T47D (cell line): Measurements from ENCODE around the gene ACIN1.

Source experiments
- DNase-seq, 2 experiments: peaks; one replicate each; pipeline versions ENCODE4 v3.0.0 to v3.0.0-alpha.2; 2011 to 2012; ENCODE audit warnings: low read depth in 1 of 2, low spot score in 1 of 2
- JUND ChIP-seq: IDR thresholded peaks from 2 replicates; pipeline ENCODE4 v1.6.1; 2012; ENCODE audit warnings: low read depth
- in situ Hi-C: cut with HindIII; loops from 2 replicates; pipeline ENCODE4 v1.10.0; 2016; ENCODE audit warnings: low sequenced_read_pairs, low pct_unique_long_range_greater_than_20kb

ACIN1 gene, protein sequence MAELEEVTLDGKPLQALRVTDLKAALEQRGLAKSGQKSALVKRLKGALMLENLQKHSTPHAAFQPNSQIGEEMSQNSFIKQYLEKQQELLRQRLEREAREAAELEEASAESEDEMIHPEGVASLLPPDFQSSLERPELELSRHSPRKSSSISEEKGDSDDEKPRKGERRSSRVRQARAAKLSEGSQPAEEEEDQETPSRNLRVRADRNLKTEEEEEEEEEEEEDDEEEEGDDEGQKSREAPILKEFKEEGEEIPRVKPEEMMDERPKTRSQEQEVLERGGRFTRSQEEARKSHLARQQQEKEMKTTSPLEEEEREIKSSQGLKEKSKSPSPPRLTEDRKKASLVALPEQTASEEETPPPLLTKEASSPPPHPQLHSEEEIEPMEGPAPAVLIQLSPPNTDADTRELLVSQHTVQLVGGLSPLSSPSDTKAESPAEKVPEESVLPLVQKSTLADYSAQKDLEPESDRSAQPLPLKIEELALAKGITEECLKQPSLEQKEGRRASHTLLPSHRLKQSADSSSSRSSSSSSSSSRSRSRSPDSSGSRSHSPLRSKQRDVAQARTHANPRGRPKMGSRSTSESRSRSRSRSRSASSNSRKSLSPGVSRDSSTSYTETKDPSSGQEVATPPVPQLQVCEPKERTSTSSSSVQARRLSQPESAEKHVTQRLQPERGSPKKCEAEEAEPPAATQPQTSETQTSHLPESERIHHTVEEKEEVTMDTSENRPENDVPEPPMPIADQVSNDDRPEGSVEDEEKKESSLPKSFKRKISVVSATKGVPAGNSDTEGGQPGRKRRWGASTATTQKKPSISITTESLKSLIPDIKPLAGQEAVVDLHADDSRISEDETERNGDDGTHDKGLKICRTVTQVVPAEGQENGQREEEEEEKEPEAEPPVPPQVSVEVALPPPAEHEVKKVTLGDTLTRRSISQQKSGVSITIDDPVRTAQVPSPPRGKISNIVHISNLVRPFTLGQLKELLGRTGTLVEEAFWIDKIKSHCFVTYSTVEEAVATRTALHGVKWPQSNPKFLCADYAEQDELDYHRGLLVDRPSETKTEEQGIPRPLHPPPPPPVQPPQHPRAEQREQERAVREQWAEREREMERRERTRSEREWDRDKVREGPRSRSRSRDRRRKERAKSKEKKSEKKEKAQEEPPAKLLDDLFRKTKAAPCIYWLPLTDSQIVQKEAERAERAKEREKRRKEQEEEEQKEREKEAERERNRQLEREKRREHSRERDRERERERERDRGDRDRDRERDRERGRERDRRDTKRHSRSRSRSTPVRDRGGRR

DNA sequence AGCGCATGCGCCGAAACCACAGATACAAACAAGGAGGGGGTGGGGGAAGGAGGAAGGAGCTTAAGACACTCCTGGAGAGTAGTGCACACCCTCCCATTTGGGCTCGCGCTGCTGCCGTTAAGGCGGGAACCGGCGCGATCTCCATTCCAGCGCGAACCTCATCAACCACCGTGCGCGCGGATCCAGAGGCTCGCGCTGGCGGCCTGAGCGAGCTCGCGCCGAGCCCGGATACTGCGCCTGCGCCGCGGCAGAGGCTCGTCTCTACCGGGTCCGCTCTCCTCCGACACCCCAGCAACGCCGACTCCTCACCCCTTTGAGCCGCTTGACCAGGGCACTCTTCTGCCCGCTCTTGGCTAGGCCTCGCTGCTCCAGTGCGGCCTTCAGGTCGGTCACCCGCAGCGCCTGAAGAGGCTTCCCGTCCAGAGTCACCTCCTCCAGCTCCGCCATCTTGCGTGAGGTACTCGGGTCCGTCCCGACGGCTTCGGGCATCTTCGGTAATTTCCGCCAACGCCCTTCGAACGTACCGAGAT is at the start of gene ACIN1:
TSS of gene ACIN1 (minus strand) at position 471 of the 530 bp plus-strand sequence. CDS start at position 447, 24 bp downstream.
- no peak for TF ChIP-seq JUND
- in situ Hi-C loops: no loop called here
- peak; percentile 26 to 78 for DNase-seq

DNA sequence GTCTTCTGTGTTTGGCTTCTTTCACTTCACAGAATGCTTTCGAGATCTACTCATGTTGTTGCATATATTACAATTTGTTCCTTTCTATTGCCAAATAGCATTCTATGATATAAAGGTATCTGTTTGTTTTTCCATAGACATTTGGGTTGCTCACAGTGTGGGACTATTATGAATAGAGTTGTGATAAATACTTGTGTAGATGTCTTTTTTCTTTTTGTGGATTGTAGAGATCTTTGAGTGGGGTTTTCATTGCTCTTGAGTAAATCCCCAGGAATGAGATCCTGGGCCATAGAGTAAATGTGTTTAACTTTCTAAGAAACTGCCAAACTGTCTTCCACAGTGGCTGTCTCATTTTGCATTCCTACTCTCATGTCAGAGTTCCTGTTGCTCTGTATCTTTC is 49.0 kb upstream of the ACIN1 start:
- in situ Hi-C loops: no loop called here
- no peak for DNase-seq
- no peak for TF ChIP-seq JUND

DNA sequence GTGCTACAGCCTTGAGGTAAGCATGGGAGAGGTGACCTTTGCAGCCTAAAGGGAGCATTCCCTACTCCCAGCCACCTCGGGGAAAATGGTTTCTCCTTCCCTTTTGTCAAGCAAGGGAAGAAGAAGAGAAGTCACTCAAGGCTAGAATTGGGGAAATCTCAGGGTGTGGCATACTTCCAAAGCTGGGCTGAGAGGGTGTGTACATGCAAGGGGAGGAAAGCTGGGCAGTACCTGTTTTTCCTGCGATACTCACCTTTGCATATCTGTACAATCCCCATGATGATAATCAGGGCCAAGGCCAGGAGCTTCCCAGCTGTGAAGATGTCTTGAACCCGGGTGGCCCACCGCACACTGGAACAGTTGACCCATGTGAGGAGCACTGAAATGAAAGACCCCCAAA is 47.9 kb upstream of the ACIN1 start:
- no peak for DNase-seq
- in situ Hi-C loops: no loop called here
- TF ChIP-seq JUND: no peak

DNA sequence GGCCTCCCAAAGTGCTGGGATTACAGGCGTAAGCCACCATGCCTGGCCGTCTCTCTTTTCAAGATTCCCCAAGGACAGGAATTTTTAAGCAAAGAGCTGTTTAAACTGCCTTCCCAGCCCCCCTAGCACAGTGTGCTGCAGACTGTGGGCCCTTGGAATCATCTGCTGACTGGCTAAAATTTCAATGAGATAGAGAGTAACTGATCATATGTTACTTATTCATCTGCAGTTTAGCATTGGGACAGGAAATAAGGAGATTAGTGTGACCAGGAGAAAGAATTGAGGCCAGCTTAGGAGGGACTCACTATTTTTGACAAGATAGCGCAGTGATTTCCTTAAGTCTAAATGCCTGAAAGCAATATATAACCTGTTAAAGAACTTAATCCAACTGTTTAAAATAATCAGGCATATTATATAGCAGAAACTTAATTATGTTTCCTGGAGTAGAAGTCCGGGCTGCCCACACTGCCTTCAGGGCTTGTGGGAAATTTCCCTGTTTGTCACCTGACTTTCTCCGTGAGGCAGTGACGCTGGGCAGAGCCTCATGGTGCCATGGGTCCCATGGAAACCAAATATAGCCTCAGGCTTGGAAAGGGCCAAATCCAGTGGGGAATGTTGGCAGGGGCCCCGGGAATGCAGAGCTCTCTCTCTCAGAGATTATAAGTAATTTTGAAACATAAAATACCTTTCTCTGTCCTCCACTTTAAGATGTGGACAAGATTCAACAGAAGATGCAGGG is 46.9 kb upstream of the ACIN1 start:
- DNase-seq: peak; percentile 28 to 91
- in situ Hi-C loops: no loop called here
- TF ChIP-seq JUND: no peak

DNA sequence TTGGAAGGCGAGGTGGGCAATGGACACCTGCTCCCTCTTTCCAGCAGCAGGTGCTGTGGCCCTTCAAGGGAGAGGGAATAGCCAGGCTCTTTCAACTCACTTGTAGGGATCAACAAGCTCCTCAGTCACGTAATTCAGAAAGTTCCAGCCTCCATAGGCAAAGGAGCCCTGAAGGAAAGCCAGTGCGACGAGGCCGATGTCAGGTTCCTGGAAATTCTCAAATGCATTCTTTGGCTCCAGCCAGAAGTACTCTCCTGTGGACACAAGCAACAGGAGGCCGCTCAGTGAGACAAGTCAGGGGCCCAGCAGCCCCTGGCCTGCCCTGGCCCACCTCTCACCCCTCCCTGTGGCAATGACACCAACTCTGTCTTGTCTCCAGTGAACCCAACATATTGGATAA is 45.4 kb upstream of the ACIN1 start:
- no peak for DNase-seq
- TF ChIP-seq JUND: no peak
- in situ Hi-C loops: no loop called here

DNA sequence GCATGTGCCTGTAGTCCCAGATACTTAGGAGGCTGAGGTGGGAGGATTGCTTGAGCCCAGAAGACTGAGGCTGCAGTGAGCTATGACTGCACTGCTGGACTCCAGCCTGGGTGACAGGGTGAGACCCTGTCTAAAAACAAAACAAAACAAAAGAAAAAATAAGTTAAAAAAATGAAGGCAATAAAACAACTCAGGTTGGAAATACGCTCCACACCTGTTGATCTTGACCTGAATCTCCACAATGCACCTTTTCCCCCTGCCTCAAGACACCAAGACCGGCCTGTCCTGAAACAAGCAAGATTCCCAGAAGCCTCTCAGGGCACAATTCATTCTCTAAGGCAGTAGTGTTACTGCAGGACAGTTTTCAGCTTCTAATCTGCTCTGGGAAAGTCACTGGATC is 44.9 kb upstream of the ACIN1 start:
- no peak for TF ChIP-seq JUND
- in situ Hi-C loops: no loop called here
- DNase-seq: no peak

DNA sequence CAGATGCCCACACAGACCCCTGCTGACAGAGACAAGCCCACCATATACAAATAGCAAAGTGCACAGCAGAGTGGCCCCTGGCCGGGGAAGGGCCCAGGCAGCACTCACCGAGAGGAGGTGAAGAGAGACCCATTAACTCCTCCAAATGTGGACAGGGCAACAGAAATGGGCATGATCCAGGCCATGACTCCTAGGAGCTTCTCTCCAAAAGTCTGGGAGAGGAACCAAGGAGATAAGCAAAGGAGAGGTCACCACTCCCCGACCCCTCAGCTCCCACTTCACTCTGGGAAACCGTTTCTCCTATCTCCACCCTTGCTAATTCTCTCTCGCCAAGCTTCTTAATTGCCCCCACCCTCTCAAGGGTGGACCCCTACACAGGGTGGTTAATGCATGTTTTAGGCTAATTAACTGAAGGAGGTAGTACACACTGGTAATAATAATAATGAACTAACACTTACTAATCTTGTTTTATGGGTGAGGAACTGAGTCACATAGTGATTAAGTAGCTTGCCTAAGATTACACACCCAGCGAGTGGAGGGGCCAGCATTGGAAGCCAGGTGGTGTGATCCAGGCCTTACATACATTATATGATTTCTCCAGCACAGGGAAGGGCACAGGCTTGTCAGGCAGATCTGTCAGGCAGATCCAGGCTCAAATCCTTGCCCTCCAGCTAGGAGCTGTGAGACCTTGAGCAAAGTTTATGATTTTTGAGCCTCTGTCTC is 43.0 kb upstream of the ACIN1 start:
- TF ChIP-seq JUND: no peak
- in situ Hi-C loops: no loop called here
- no peak for DNase-seq

DNA sequence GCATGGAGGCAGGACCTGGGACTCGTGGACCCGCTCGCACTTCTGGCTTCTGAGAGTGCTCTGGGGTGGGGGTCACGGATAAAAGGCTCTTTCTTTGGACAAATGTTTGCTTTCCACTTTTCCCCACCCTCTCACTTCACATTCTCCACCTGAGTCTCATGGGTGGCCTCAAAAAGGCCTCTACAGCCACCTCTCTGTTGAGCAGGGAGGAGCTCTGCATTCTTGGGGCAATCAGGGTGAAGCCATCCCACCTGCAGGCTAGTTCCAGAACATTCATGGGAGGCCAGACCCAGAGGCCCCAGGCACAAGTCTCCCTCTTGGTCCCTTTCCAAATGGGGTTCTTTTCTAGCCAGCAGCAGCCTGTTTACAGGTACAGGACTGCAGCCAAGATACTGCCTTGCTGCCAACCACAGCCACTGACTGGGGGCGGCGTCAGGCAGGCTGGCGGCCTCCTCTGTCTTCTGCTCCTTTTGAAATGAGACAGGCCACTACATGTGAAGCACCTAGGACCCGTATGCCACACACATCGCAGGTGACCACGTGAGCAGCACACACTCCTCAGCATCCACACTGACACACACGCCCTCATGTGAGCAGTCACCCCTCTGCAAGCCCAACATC is 42.4 kb upstream of the ACIN1 start:
- TF ChIP-seq JUND: no peak
- DNase-seq: no peak
- in situ Hi-C loops: no loop called here

DNA sequence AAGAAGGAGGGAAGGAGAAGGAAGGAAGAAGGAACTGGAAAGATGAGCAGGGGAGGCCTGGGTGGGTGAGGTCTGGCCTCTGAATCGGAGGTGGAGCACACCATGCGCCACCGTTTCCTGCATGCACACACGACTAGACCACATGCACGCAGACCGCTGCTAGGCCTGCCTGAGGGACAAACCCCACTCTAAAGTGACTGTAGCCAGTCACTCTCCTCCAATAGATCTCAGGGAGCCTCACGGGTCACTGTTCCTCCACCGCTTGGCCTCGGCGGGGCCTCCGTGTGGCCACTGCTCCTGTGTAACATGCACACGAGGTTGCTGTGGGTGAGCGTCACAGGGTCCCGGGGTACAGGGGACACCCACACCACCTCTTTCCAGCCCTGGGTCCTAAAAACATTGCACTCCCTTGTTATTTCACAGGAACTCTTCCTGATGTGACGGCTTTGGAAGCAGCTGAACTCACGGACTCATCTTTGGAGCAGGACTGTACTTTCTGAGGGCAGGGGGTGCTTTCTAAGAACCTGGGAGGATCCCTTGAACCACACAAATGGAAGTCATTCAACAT is 41.7 kb upstream of the ACIN1 start:
- in situ Hi-C loops: no loop called here
- TF ChIP-seq JUND: no peak
- no peak for DNase-seq

DNA sequence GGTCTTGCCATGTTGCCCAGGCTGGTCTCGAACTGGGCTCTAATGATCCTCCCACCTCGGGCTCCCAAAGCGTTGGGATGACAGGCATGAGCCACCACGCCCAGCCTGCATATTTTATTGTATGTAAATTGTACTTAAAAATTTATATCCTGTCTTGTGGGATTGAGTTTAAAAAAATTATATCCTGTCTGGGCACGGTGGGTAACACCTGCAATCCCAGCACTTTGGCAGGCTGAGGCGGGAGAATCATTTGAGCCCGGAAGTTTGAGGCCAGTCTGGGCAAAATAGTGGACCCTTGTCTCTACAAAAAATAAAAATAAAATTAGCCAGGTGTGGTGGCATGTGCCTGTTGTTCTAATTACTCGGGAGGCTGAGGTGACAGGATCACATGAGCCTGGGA is 38.0 kb upstream of the ACIN1 start:
- TF ChIP-seq JUND: no peak
- no peak for DNase-seq
- in situ Hi-C loops: no loop called here

DNA sequence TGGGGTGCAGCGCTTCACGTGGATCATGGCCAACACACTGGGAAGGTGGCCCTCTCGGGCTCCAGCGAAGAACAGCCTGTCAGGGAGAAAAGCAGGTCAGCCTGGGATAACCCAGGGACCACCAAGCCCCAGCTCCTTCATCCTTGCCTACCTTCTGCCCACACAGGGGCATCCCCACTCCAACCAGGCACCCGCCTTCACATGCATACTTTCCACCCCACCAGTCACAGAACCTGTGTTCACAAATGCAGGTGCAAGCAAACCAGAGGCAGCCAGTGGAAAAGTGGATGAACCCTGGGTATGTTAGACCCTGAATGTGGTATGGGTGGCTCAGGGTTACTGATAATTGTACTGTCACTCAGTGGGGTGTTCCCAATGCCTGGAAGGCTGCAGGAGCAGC is 36.5 kb upstream of the ACIN1 start:
- no peak for DNase-seq
- in situ Hi-C loops: no loop called here
- no peak for TF ChIP-seq JUND
